HFFc6 (cell line): ENCODE results near the gene TARS3. TPM values are rescaled to one million over a fixed set of nuclear protein-coding genes. Genes with fewer than 3 reads are reported as not detected.

Experiments
- DNase-seq: peaks from one replicate; pipeline ENCODE4 v3.0.0-alpha.2; 2018
- H3K27ac Mint-ChIP-seq: 2 replicates; pipeline ENCODE4 v1.8.0; 2020; ENCODE audit warnings: mild to moderate bottlenecking, mixed read lengths
- H3K27me3 Mint-ChIP-seq: 2 replicates; pipeline ENCODE4 v1.8.0; 2021; ENCODE audit warnings: mild to moderate bottlenecking, moderate library complexity, mixed read lengths; ENCODE audit not compliant: insufficient read depth
- H3K36me3 Mint-ChIP-seq: 2 replicates; pipeline ENCODE4 v1.8.0; 2021; ENCODE audit warnings: low read depth, mixed read lengths
- H3K4me1 Mint-ChIP-seq: 2 replicates; pipeline ENCODE4 v1.8.0; 2020; ENCODE audit warnings: low read depth, mixed read lengths
- H3K4me3 Mint-ChIP-seq: 2 replicates; pipeline ENCODE4 v1.8.0; 2020; ENCODE audit warnings: mild to moderate bottlenecking, moderate library complexity, mixed read lengths
- H3K9me3 Mint-ChIP-seq: 2 replicates; pipeline ENCODE4 v1.8.0; 2020; ENCODE audit warnings: mild to moderate bottlenecking, mixed read lengths
- CTCF ChIP-seq: fragments of 200-600 bp; sonication (generic); IDR thresholded peaks from 2 replicates; pipeline ENCODE4 v1.5.0; 2021; ENCODE audit warnings: antibody characterized with exemption, mild to moderate bottlenecking
- total RNA-seq, 6 experiments: library from RNA; stranded (reverse); fragmentation: NEBNext Ultra II Directional; extraction: Animal tissue kit (Norgen Biotek cat#: 25700); gene quantifications; 2 replicates in 1 of 6; 3 replicates in 5 of 6; pipeline ENCODE4 v1.2.3, GENCODE V29; 2021

TARS3 gene
- total RNA-seq, 6 experiments from 2014 or later, result 6.7 to 9.1 (median 7.8) TPM

- peak; percentile 91 for DNase-seq
- peaks cover 20% of the 10 kb centered on the region for H3K36me3 Mint-ChIP-seq
- H3K4me1 Mint-ChIP-seq, result peaks cover 33% of the 10 kb centered on the region
- TF ChIP-seq CTCF, result peak; percentile 90
- H3K27me3 Mint-ChIP-seq, result no peaks in the 10 kb centered on the region; the same call in 1 of the 2 replicates
- no peaks in the 10 kb centered on the region for H3K9me3 Mint-ChIP-seq
- H3K27ac Mint-ChIP-seq, result peak within 1 kb of the TSS; percentile 98
- H3K4me3 Mint-ChIP-seq, result peak within 1 kb of the TSS; percentile 92
These were observed 72.0 kb downstream of the TARS3 start, which contains the start of gene TM2D3 for GRCh38 chr15:101652098-101652785. TSS of gene TM2D3 (minus strand) at chr15:101652381. CDS start at chr15:101652361, 20 bp downstream.

GRCh38 chr15:101651554-101652097 lies 72.6 kb downstream of the TARS3 start:
- Mint-ChIP-seq H3K27me3 (no peaks in the 10 kb centered on the region; the same call in 1 of the 2 replicates), H3K4me1 (peaks cover 35% of the 10 kb centered on the region), H3K36me3 (peaks cover 20% of the 10 kb centered on the region), H3K27ac (peak overlapping the region; percentile 98), H3K9me3 (no peaks in the 10 kb centered on the region), H3K4me3 (peak overlapping the region; percentile 92)
- DNase-seq, result no peak
- TF ChIP-seq CTCF, result no peak

GRCh38 chr15:101650145-101650544 lies 74.1 kb downstream of the TARS3 start:
- peaks cover 29% of the 10 kb centered on the region for H3K36me3 Mint-ChIP-seq
- peak overlapping the region; percentile 92 for H3K4me3 Mint-ChIP-seq
- H3K4me1 Mint-ChIP-seq, result peaks cover 35% of the 10 kb centered on the region
- H3K9me3 Mint-ChIP-seq, result no peaks in the 10 kb centered on the region
- peak overlapping the region; percentile 98; the same call in 1 of the 2 replicates for H3K27ac Mint-ChIP-seq
- DNase-seq, result no peak
- TF ChIP-seq CTCF, result no peak
- no peaks in the 10 kb centered on the region; the same call in 1 of the 2 replicates for H3K27me3 Mint-ChIP-seq

- no peaks in the 10 kb centered on the region; the same call in 1 of the 2 replicates for H3K27me3 Mint-ChIP-seq
- H3K9me3 Mint-ChIP-seq, result no peaks in the 10 kb centered on the region
- no peak for TF ChIP-seq CTCF
- peaks cover 32% of the 10 kb centered on the region for H3K4me1 Mint-ChIP-seq
- H3K4me3 Mint-ChIP-seq, result no peak overlapping the region
- no peak for DNase-seq
- H3K36me3 Mint-ChIP-seq, result peaks cover 31% of the 10 kb centered on the region
- H3K27ac Mint-ChIP-seq, result no peak overlapping the region
These were observed 75.9 kb downstream of the TARS3 start for GRCh38 chr15:101648356-101648755.

- peaks cover 30% of the 10 kb centered on the region for H3K36me3 Mint-ChIP-seq
- no peaks in the 10 kb centered on the region; the same call in 1 of the 2 replicates for H3K27me3 Mint-ChIP-seq
- no peak for DNase-seq
- TF ChIP-seq CTCF, result no peak
- no peaks in the 10 kb centered on the region for H3K9me3 Mint-ChIP-seq
- no peak overlapping the region for H3K4me3 Mint-ChIP-seq
- no peak overlapping the region for H3K27ac Mint-ChIP-seq
- peaks cover 36% of the 10 kb centered on the region for H3K4me1 Mint-ChIP-seq
These were observed 77.0 kb downstream of the TARS3 start for GRCh38 chr15:101647251-101647650.
